Sigmoid colon (tissue), 7 donors: ENCODE data around the gene AGPAT1. TPM values are rescaled to one million over a fixed set of nuclear protein-coding genes. Genes with fewer than 3 reads are reported as not detected.

ENCODE experiments used
- DNase-seq: peaks from one replicate; pipeline ENCODE4 v3.0.0-alpha.2; 2019
- H3K27ac ChIP-seq, 4 donors: fragments of 200-600 bp; sonication (generic); one replicate each; pipeline ENCODE4 v1.5.1; 2016 to 2019; ENCODE audit warnings: mild to moderate bottlenecking in 1 of 4
- H3K27me3 ChIP-seq, 3 donors: fragments of 200-600 bp; sonication (generic); one replicate each; pipeline ENCODE4 v1.5.1; 2019; ENCODE audit warnings: mild to moderate bottlenecking in 1 of 3
- H3K36me3 ChIP-seq, 4 donors: fragments of 200-600 bp; sonication (generic); one replicate each; pipeline ENCODE4 v1.5.1; 2016 to 2019
- H3K4me1 ChIP-seq, 4 donors: fragments of 200-600 bp; sonication (generic); one replicate each; pipeline ENCODE4 v1.5.1; 2017 to 2019
- H3K4me3 ChIP-seq, 4 donors: fragments of 200-600 bp; sonication (generic); one replicate each; pipeline ENCODE4 v1.5.1; 2017 to 2019; ENCODE audit warnings: mild to moderate bottlenecking in 2 of 4, moderate library complexity in 1 of 4
- H3K9me3 ChIP-seq, 4 donors: fragments of 200-600 bp in 3 of 4; sonication (generic) in 3 of 4; one replicate each; pipeline versions ENCODE4 v1.5.1 to v1.6.1; 2013 to 2019
- EP300 ChIP-seq, 4 donors: sonication (generic); formaldehyde crosslinking; IDR thresholded peaks; one replicate each; pipeline ENCODE4 v1.6.1; 2017; ENCODE audit warnings: antibody characterized with exemption in 4 of 4
- POLR2A ChIP-seq, 2 donors: fragments of 450-650 bp; IDR thresholded peaks; one replicate each; pipeline ENCODE4 v1.6.1; 2016; ENCODE audit warnings: antibody characterized with exemption in 2 of 2, mild to moderate bottlenecking in 2 of 2, moderate library complexity in 2 of 2
- POLR2AphosphoS5 ChIP-seq, 4 donors: sonication (generic); formaldehyde crosslinking; IDR thresholded peaks; one replicate each; pipeline ENCODE4 v1.6.1; 2017; ENCODE audit warnings: antibody characterized with exemption in 4 of 4
- WGBS, 2 donors: extraction: QIAGEN DNeasy Blood & Tissue Kit; methylation state at CpG; one replicate each; pipeline ENCODE4 v1.1.7; 2013; 5-methylcytosine and 5-hydroxymethylcytosine counted together
- intact Hi-C: fragments of 100-400 bp; cut with DNase I; formaldehyde crosslinking; loops from one replicate; pipeline ENCODE4 v1.15.1; 2023
- polyA plus RNA-seq, 3 donors: library from polyadenylated mRNA; stranded (reverse); fragments of 200-250 nt; gene quantifications; one replicate each; pipeline ENCODE4 v1.2.3, GENCODE V29; 2013
- total RNA-seq, 4 donors: library from RNA; depleted of rRNA; stranded (reverse); fragments of >200 nt; gene quantifications; one replicate each; pipeline ENCODE4 v1.1.0, GENCODE V29; 2016
- TF ChIP-seq, protein P1 (sequence below), 4 experiments: fragments of 450-650 bp in 3 of 4; fragments of 200-600 bp in 1 of 4; IDR thresholded peaks; one replicate each; pipeline ENCODE4 v1.5.1; 2016 to 2019; ENCODE audit warnings: antibody characterized with exemption in 4 of 4, mild to moderate bottlenecking in 3 of 4, moderate library complexity in 2 of 4
- donor health status: healthy with polysubstance abuse.
- donor health status: Bipolar disorder and iron deficiency.
- donor health status: healthy.

Gene AGPAT1
- total and polyA plus RNA-seq, 7 donors = 32.4 to 54.2 (median 37.9) TPM

DNA sequence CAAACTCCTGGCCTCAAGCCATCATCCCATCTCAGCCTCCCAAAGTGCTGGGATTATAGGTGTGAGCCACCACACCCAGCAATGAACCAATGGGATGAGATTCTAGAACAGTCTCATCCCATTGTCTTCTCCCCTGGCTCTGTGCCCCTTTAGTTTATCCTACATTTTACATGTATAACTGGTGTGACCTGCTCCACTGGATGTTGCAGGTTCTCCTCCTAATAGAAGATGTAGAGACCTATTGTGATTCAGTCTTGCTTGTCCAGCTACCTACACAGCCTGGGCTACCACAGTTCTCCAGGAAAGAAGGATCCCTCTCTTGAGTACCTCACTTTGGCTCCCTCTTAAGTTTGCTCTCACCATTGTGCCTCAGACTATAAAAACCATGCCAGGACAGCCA is 43.8 kb downstream of the AGPAT1 start:
- DNase-seq = no peak
- Histone ChIP-seq H3K4me3 (no peak overlapping the region), H3K4me1 (peaks cover 0 to 25% (median 20%) of the 10 kb centered on the region in 4 donors), H3K27me3 (no peaks in the 10 kb centered on the region), H3K9me3 (no peaks in the 10 kb centered on the region), H3K36me3 (no peaks in the 10 kb centered on the region), H3K27ac (no peak overlapping the region)
- TF ChIP-seq POLR2AphosphoS5 (IDR thresholded peaks at IDR 0.05) = no peak
- TF ChIP-seq POLR2A (IDR thresholded peaks at IDR 0.05) = no peak
- TF ChIP-seq, protein P1, sequence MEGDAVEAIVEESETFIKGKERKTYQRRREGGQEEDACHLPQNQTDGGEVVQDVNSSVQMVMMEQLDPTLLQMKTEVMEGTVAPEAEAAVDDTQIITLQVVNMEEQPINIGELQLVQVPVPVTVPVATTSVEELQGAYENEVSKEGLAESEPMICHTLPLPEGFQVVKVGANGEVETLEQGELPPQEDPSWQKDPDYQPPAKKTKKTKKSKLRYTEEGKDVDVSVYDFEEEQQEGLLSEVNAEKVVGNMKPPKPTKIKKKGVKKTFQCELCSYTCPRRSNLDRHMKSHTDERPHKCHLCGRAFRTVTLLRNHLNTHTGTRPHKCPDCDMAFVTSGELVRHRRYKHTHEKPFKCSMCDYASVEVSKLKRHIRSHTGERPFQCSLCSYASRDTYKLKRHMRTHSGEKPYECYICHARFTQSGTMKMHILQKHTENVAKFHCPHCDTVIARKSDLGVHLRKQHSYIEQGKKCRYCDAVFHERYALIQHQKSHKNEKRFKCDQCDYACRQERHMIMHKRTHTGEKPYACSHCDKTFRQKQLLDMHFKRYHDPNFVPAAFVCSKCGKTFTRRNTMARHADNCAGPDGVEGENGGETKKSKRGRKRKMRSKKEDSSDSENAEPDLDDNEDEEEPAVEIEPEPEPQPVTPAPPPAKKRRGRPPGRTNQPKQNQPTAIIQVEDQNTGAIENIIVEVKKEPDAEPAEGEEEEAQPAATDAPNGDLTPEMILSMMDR (IDR thresholded peaks at IDR 0.05) = no peak
- no peak for TF ChIP-seq EP300 (IDR thresholded peaks at IDR 0.05)
- intact Hi-C loops = no loop called here

DNA sequence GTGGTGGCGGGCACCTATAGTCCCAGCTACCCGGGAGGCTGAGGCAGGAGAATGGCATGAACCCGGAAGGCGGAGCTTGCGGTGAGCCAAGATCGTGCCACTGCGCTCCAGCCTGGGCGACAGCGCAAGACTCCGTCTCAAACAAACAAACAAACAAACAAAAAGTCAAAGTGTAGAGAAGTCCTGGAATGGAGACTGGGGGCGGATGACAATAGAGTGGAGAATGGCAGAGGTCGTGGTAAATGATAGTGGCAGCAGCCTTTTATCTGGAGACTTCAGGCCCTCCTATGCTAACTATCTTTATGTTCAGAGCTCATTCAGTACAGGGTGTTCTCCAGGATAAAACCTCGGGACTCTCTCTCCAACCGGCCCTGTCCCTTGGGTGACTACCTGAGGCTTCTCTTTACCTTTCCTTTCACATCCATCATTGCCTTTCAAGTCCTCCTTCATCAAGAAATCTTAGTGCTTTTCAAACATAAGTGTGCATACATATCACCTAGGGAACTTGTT is 44.4 kb downstream of the AGPAT1 start:
- 89 to 94% methylated on average over 14 of the region's 14 CpGs for WGBS, 2 donors
- no peak for TF ChIP-seq POLR2A (IDR thresholded peaks at IDR 0.05)
- no peak for TF ChIP-seq POLR2AphosphoS5 (IDR thresholded peaks at IDR 0.05)
- TF ChIP-seq, protein P1 (IDR thresholded peaks at IDR 0.05) = no peak
- TF ChIP-seq EP300 (IDR thresholded peaks at IDR 0.05) = no peak
- H3K4me3 ChIP-seq = no peak overlapping the region
- H3K9me3 ChIP-seq = no peaks in the 10 kb centered on the region
- H3K4me1 ChIP-seq = peaks cover 0 to 31% (median 26%) of the 10 kb centered on the region in 4 donors
- no peak overlapping the region for H3K27ac ChIP-seq
- peaks cover 0 to 4% (median 0%) of the 10 kb centered on the region in 4 donors for H3K36me3 ChIP-seq
- peak; percentile 28 for DNase-seq
- no peaks in the 10 kb centered on the region for H3K27me3 ChIP-seq
- intact Hi-C loops = loop anchor here (1.0 kb wide), 1 partner anchor 17 kb away; no protein-coding TSS in a partner anchor

DNA sequence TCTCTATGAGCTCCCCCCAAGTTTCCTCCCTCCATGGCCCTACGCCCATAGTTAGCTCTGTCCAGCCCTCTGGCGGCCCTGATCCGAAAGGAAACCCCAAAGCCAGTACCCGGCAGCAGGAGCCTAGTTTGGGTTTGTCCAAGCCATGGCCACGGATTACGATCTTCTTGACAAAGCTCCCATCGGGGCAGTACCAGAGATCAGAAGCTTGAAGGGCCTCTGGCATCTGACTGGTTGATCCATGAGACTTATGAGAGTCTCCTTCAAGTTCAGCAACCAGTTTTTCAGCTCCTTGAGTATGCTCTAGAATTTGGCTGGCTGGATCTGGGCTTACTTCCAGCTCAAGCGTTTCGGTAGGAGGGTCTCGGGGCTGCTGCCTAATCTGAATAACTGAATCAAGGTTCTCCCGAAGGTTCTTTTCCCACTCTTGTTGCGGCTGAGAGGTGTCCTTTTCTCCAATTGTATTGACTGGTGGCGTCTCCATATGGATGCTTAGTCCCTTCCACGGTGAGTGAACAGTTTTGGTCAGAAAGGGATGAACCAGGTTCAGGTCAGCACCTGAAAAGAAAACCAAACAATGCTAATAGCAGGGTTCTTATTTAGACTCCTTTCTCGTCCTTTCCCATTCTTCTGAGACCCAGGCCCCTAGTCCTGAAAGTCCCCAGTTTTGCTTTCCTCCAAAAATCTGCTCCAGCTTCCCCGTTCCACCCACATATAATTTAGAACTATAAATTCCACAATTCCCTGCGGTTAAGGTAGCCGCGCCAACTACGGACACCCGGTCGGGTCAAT is 46.4 kb downstream of the AGPAT1 start:
- Histone ChIP-seq H3K9me3 (no peaks in the 10 kb centered on the region), H3K27me3 (no peaks in the 10 kb centered on the region), H3K4me3 (peak overlapping the region; percentile 62 to 72 (median 67)), H3K27ac (peak overlapping the region; percentile 91 to 94 (median 92)), H3K36me3 (peaks cover 0 to 24% (median 12%) of the 10 kb centered on the region in 4 donors), H3K4me1 (peaks cover 0 to 36% (median 31%) of the 10 kb centered on the region in 4 donors)
- TF ChIP-seq POLR2A (IDR thresholded peaks at IDR 0.05) = no peak
- peak in 2 of 4 donors; percentile 46 to 71 for TF ChIP-seq POLR2AphosphoS5 (IDR thresholded peaks at IDR 0.05)
- TF ChIP-seq EP300 (IDR thresholded peaks at IDR 0.05) = peak in 1 of 4 donors; percentile 16
- TF ChIP-seq, protein P1 (IDR thresholded peaks at IDR 0.05) = no peak
- WGBS, 2 donors = 32 to 40% methylated on average over 22 of the region's 22 CpGs
- DNase-seq = peak; percentile 67
- intact Hi-C loops = loop anchor here (1.0 to 10.0 kb wide), 3 partner anchors 23 to 225 kb away; partner anchors contain the start of gene ZBTB12

DNA sequence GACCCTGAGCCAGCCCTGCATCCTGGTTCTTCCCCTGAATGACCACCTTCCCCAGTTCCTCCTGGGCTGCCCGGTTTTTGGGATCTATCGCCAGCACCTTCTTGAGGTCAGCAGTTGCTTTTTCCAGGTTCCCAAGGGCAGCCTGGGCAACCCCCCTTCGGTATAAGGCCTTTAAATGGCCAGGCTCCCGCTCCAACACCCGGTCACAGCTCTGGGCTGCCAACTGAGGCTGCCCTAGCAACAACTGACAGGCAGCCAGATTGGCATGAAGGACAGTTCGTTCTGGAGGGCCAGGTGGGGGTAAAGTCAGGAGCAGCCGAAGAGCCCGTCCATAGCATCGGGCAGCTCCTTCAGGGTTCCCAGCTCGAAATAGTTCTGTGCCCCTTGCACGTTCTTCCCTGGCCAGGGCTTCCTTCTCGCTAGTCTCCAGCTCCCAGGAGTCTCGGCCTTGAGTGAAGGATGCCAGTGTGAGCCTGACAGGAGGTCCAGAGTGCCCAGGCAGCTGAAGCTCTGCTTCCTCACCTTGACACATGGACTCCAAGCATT is 47.1 kb downstream of the AGPAT1 start:
- H3K27me3 ChIP-seq = no peaks in the 10 kb centered on the region
- 88 to 92% methylated on average over 13 of the region's 13 CpGs for WGBS, 2 donors
- DNase-seq = no peak
- intact Hi-C loops = loop anchor here (1.0 to 10.0 kb wide), 2 partner anchors 66 to 224 kb away; partner anchors contain the start of gene ZBTB12
- TF ChIP-seq EP300 (IDR thresholded peaks at IDR 0.05) (no peak), POLR2A (IDR thresholded peaks at IDR 0.05) (no peak), POLR2AphosphoS5 (IDR thresholded peaks at IDR 0.05) (no peak)
- TF ChIP-seq, protein P1 (IDR thresholded peaks at IDR 0.05) = no peak
- H3K27ac ChIP-seq = peak overlapping the region; percentile 91 to 94 (median 92)
- H3K4me3 ChIP-seq = peak overlapping the region in 3 of 4 donors; percentile 68 to 92 (median 77)
- H3K4me1 ChIP-seq = peaks cover 0 to 36% (median 31%) of the 10 kb centered on the region in 4 donors
- H3K9me3 ChIP-seq = no peaks in the 10 kb centered on the region
- peaks cover 0 to 31% (median 18%) of the 10 kb centered on the region in 4 donors for H3K36me3 ChIP-seq
